Esophagus squamous epithelium (tissue), 4 donors: ENCODE data around the gene GALNT7.

ENCODE experiments used
- POLR2A ChIP-seq, 4 donors: fragments of 450-650 bp; IDR thresholded peaks; one replicate each; pipeline ENCODE4 v1.6.1; 2017; ENCODE audit warnings: antibody characterized with exemption in 4 of 4, mild to moderate bottlenecking in 4 of 4, moderate library complexity in 3 of 4
- TF ChIP-seq, protein P1 (sequence below), 6 experiments: fragments of 450-650 bp in 4 of 6; fragments of 200-600 bp in 2 of 6; sonication (generic) in 2 of 6; IDR thresholded peaks; one replicate each; pipeline ENCODE4 v1.5.1; 2016 to 2019; ENCODE audit warnings: antibody characterized with exemption in 6 of 6, mild to moderate bottlenecking in 4 of 6, moderate library complexity in 4 of 6

DNA sequence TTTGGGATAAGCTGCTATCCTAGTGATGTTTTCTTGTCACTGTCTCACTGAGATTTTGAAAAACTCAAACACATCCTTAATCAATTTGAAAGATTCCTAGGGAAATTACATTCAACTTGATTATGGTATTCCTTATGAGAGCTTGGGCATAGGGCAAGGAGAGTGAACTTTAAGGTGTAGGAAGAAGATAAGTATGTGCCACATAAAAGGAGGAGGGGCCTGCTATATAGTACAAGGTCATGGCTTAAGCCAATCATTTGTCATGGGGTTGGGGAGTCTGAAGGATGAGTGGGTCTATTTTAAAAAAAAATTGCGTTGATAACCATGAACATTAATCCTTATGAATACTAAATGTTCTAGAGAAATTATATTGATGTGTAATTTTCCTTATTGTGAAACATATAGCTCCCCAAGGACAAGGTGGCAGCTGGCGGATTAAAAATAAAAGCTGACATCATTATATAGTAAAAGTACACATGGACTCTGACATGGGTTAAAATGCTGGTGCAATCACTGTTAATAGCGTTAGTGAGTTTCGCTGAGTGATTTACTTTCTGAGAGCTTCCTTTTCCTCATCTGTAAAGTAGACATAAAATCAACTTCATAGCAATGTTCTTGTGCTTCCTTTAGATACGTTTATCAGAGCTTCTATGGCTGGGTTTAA, 17.4 kb downstream of the GALNT7 start:
- no peak for TF ChIP-seq POLR2A (IDR thresholded peaks at IDR 0.05)
- TF ChIP-seq, protein P1, sequence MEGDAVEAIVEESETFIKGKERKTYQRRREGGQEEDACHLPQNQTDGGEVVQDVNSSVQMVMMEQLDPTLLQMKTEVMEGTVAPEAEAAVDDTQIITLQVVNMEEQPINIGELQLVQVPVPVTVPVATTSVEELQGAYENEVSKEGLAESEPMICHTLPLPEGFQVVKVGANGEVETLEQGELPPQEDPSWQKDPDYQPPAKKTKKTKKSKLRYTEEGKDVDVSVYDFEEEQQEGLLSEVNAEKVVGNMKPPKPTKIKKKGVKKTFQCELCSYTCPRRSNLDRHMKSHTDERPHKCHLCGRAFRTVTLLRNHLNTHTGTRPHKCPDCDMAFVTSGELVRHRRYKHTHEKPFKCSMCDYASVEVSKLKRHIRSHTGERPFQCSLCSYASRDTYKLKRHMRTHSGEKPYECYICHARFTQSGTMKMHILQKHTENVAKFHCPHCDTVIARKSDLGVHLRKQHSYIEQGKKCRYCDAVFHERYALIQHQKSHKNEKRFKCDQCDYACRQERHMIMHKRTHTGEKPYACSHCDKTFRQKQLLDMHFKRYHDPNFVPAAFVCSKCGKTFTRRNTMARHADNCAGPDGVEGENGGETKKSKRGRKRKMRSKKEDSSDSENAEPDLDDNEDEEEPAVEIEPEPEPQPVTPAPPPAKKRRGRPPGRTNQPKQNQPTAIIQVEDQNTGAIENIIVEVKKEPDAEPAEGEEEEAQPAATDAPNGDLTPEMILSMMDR (IDR thresholded peaks at IDR 0.05), result no peak
